T-helper 1 cell (primary cell): ENCODE results near the gene ZNF57.
"Not testable (repeated sequence)": the region's sequence is repeated elsewhere in the genome, so short reads cannot be mapped to it uniquely, and the experiment has no call there.

Source experiments
- DNase-seq, 5 donors: peaks; one replicate each; pipeline ENCODE4 v3.0.0-alpha.2; 2012 to 2020
- total RNA-seq, 4 donors: gene quantifications; one replicate each; lab custom pipeline; 2026; lab: John Stamatoyannopoulos, UW

Gene ZNF57
- total RNA-seq, result 0.47 to 2.9 (median 1.9) reads per million in 4 donors

DNA sequence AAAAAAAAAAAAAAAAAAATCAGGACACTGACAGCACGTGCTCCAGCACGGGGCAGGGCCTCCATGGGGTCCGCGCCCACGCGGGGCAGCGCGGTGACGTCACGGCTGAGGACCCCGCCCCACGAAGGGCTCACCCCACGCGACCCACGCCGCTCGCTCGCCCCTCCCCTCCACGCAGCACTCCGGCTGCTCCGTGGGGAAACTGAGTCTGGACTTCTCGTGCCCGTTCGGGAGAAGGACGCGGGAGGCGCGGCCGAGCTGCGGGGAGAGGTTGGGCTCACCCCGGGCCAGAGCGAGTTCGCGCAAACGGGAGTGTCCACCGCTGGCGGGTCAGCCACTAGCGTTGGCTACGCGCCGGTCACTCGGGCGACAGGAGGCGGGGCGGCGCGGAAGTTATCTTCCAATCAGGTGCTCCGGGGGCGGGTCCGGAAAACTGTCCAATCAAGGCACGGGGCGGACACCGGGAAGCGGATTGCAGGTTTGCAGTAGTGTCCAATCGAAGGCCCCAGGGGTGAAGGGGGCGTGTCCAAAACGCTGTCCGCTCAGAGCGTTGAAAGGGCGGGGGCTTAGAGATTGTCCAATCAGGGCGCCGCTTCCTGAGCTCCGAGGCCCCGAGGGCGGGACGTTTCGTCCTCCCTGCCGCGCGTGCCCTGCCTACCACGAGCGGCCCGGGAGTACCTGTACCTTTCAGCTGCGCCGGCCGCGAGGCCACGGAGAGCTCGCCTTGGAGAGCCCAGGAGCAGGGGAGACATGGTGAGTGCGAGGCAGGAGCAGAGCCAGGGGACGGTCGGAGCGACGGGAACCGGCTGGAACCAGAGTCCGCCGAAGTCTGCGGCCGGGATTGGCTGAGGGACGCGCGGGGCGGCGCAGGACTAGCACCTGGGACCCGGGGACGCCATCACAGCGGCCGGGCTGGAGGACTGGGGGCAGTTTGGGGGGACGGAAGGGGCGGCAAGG is at the start of gene ZNF57:
Gene ZNF57, plus strand, starts transcription at position 633 of the 957 bp plus-strand sequence. Its CDS starts 118 bp downstream, at position 751.
- DNase-seq, result peak; percentile 96 to 98 (median 98)

- DNase-seq, result no peak
These were observed 48.1 kb upstream of the ZNF57 start for GRCh38 chr19:2852598-2852997.

GRCh38 chr19:2853015-2853606 is 47.6 kb upstream of the ZNF57 start:
- DNase-seq, result no peak

DNA sequence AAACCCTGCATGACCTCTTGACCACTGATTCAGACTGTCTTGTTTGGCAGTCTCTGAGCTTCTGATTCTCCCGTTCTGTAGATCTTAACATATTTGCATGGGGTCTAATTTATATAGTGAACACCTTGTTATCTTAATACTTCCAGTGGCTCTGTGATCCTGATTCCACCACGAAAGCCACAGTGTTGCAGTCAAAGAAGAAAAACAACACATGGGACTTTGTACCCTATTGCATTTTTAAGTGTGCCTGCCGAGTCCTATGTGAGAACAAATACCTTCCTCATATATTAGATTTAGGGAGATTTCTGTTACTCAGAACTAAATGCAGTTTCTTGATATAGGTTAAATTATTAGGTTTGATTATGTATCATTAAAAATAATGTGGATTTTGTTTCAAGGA is 45.9 kb upstream of the ZNF57 start:
- DNase-seq, result no peak

DNA sequence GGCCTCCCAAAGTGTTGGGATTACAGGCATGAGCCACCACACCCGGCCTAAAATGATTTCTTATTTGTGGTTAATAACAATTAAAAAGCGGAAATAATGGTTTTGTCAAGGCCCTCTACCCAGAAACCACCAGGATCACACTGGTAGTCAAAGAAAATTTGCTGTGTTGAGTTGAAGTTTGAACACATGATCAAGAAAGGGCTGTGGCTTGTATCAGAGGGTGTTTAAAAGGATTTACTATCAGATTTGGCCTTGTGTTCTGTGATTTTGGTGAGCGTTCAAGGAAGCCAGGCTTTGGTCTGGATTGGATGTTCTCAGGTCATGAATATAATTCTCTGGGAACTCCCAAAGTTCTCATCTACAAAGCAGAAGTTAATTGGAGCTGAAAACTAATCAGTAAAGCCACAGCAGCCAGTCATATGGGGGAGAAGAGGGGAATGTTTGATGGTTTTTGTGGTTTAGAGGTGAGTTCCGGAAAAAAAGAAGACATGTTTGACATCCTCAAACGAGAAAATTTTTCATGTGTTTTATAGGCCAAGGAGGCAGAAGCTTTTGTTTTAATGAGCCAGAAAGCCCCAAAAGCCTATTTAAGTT is 44.2 kb upstream of the ZNF57 start:
- peak in 1 of 5 donors; percentile 18 for DNase-seq

- DNase-seq, result no peak
These were observed 41.9 kb upstream of the ZNF57 start for GRCh38 chr19:2858864-2859263.

DNA sequence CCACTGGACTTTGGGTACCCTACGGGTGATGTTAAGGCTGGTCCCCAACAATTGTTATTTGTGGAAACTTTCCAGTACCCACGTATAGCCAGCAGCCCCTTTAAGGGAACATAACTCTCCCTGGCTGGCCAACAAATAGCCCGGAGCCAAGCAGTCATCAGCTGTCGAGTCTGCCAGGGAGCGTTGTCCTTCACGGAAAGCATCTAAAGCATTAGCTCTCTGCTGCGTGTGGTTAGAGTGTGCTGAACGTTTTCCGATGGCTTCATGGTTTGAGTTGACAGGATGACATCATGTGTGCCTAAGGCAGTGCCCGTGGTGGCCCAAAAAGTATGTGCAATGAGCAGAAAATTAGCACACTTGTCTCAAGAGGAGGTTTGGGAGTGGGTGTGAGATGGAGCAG is 36.9 kb upstream of the ZNF57 start:
- DNase-seq, result no peak

- no peak for DNase-seq
These were observed 35.2 kb upstream of the ZNF57 start for GRCh38 chr19:2865334-2866100.

- DNase-seq, result no peak
These were observed 34.2 kb upstream of the ZNF57 start for GRCh38 chr19:2866495-2867024.

DNA sequence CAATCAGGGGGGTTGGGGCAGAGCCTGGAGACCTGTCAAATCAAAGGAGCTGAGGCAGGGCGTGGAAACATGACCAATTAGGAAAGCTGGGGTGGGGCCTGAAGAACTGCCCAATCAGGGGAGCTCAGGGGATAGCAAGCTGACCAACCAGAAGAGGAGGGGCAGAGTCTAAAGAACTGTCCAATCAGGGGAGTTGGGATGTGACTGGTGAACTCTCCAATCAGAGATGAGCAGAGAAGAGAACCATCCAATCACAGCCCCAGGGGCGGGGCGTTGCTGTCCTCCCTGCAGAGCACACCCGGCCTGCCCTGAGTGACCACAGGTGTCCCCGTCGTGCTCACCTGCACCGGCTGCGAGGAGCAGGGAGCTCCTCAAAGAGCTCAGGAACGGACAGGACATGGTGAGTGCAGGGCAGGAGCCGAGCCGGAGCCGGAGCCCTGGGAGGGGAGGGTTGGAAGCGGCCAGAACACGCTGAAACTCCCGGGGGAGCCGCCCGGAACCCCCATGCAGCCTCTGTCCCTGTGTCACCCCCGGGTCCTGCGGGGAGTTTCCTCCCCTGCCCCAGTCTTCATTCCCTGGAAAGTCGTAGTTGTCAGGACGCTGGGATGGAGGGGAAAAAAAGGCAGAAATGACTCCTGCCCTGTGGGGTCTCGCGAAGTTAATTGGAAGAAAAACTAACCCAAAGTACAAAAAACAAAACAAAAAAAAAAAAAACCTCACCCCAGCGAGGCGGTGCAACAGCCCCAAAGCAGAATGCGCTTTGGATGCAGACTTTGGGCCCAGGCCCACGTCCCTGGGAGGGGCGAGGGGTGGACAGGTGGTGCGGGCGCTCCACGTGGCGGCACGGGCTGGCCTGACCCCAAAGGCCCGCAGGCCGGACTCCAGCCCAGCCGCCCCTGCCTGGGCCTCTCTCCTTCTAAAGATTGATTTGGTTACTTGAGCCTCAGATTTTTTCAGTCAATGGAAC is 33.4 kb upstream of the ZNF57 start, which contains the start of gene ZNF556:
Gene ZNF556, plus strand, starts transcription at position 311 of the 967 bp plus-strand sequence. Its CDS starts 87 bp downstream, at position 398.
- DNase-seq, result no peak

DNA sequence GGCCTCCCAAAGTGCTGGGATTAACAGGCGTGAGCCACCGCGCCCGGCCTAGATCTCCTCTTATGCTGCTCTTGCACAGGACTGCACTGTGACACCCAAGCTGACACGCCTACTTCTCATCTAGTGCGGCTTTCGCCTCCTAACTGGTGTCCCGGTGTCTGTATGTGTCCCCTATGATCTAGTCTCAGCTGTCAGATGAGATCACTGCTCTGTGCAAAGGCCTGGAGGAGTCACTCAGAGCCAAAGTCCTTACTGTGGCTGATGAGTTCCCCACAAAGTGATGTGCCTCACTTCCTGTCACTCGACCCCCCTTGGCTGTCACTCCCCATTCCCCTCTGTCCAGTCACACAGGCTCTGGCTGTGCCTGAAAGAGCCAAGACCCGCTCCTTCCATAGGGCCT is 31.1 kb upstream of the ZNF57 start:
- no peak for DNase-seq

DNA sequence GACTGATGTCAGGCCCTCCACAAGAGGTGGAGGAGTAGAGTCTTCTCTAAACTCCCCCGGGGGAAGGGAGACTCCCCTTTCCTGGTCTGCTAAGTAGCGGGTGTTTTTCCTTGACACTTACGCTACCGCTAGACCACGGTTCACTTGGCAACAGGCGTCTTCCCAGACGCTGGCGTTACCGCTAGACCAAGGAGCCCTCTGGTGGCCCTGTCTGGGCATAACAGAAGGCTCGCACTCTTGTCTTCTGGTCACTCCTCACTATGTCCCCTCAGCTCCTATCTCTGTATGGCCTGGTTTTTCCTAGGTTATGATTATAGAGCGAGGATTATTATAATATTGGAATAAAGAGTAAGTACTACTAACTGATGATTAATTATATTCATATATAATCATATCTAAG is 28.6 kb upstream of the ZNF57 start:
- DNase-seq, result peak in 1 of 5 donors; percentile 20

DNA sequence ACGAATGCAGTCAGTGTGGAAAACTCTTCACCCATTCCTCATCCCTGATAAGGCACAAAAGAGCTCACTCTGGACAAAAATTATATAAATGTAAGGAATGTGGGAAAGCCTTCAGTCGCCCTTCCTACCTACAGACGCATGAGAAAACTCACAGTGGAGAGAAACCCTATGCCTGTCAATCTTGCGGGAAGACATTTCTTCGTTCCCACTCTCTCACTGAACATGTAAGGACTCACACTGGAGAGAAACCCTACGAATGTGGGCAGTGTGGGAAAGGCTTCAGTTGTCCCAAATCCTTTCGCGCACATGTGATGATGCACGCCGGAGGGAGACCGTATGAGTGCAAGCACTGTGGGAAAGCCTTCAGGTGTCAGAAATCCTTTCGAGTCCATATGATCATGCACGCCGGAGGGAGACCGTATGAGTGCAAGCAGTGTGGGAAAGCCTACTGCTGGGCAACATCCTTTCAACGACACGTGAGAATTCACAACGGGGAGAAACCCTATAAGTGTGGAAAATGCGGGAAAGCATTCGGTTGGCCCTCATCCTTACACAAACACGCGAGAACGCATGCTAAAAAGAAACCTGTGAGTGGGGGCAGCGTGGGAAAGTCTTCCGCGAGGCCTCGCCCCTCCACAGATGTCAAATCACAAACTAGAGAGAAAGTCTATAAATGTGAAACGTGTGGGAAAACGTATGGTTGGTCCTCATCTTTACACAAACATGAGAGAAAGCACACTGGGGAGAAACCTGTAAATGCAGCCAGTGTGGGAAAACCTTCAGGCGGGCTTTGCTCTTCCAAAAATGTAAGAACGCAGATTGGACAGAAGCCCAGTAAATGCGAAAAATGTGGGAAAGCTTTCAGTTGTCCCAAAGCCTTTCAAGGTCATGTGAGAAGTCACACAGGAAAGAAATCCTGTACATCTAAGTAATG is 23.1 kb upstream of the ZNF57 start:
- no peak for DNase-seq

DNA sequence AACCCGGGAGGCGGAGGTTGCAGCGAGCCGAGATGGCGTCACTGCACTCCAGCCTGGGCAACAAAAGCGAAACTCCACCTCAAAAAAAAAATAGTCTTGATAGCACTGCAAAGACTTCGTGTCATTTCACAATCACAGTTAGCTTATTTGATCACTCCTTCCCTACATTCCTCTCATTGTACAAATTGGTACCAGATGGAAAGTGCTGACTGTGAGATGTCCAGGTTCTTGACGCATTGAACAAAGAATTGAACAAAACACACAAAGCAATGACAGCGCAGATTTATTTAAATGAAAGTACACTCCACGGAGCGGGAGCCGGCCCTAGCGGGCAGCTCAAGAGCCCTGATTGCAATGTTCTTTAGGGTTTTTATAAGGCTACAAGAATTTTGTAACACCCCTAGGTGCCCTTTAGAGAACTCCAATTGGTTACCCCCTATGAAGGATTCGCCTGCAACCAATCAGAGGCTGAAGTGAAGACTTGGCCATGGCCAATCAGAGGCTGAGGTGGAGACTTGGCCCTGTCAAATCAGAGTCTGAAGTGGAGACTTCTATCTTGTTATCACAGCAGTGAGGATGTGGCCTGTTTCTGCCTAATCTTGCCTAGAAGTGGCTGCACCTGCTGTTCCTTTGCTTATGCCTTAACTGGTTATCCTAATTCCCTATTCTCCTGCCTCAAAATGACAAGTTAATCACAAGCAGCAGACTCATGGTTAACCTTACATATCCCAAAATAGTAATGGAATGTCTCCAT is 16.9 kb upstream of the ZNF57 start:
- DNase-seq, result no peak

DNA sequence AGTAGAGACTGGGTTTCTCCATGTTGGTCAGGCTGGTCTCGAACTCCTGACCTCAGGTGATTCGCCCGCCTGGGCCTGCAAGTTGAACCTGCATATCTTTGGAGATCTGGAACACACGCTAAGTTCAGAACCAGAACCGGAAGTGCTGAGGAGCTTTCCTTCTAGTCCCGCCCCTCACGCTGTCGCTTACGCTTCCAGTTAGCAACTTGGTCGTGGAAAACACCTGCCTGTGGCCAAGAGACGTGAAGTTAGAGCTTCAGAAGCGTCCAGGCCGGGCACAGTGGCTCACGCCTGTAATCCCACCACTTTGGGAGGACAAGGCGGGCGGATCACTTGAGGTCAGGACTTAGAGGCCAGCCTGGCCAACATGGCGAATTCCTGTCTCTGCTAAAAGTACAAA is 15.0 kb upstream of the ZNF57 start:
- no peak for DNase-seq

DNA sequence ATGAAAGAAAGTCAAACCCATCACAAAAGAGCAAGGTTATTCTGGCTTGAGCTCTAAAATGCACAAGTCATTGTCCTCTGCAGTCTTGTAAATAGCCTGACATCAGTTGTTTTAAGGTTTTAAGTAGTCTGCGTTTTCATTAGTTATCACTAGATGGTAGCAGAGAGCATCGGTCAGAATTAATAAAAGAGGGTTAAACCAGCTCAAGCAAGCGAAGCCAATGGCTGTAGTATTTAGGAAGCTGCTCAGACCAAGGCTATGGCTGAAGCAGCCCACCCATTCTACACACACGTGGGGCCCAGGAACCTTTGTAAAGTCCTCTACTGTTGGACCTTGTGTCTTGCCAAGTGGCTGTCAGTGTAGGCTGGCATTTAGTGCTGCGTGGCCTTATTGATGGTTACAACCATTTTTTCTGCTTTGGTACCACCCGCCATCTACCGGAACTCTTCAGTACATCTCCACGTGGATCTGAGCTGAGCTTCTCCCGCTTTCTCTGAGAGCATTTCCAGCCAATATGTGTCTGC is 13.3 kb upstream of the ZNF57 start:
- DNase-seq, result peak in 1 of 5 donors; percentile 22

- DNase-seq, result peak; percentile 40 to 68 (median 58)
These were observed 11.9 kb upstream of the ZNF57 start for GRCh38 chr19:2888731-2889224.

GRCh38 chr19:2890531-2890930 is 10.2 kb upstream of the ZNF57 start:
- DNase-seq, result not testable (repeated sequence)

DNA sequence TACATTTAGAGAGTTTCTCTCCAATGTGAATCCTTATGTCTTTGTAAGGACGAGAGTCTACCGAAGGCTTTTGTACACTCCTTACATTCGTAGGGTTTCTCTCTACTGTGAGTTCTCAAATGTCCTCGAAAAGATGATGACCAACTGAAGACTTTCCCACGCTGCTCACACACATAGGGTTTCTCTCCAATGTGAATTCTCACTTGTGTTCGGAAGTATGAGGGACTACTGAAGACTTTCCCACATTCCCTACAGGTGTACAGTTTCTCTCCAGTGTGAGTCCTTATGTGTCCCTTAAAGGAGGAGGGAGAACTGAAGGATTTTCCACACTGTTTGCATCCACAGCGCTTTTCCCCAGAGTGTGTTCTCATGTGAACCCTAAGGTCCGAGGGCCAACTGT is 4.0 kb upstream of the ZNF57 start:
- DNase-seq, result no peak
